Peyer's patch (tissue), 4 donors: ENCODE measurements around the gene TMEM109. TPM values are rescaled to one million over a fixed set of nuclear protein-coding genes. Genes with fewer than 3 reads are reported as not detected.

ENCODE experiments used
- DNase-seq, 3 donors: peaks; one replicate each; pipeline ENCODE4 v3.0.0-alpha.2; 2017 to 2019
- H3K27ac ChIP-seq, 4 donors: fragments of 200-600 bp; sonication (generic); one replicate each; pipeline ENCODE4 v1.5.1; 2016 to 2019
- H3K27me3 ChIP-seq, 2 donors: fragments of 200-600 bp; sonication (generic); one replicate each; pipeline ENCODE4 v1.5.1; 2019
- H3K36me3 ChIP-seq, 3 donors: fragments of 200-600 bp; sonication (generic); one replicate each; pipeline ENCODE4 v1.5.1; 2016 to 2019
- H3K4me1 ChIP-seq, 4 donors: fragments of 200-600 bp; sonication (generic); one replicate each; pipeline ENCODE4 v1.5.1; 2016 to 2019
- H3K4me3 ChIP-seq, 4 donors: fragments of 200-600 bp; sonication (generic); 1 replicate in 3 of 4; 2 replicates in 1 of 4; pipeline ENCODE4 v1.5.1; 2016 to 2019; ENCODE audit warnings: mild to moderate bottlenecking in 1 of 4
- H3K9me3 ChIP-seq, 4 donors: fragments of 200-600 bp; sonication (generic); one replicate each; pipeline ENCODE4 v1.5.1; 2016 to 2019; ENCODE audit warnings: mild to moderate bottlenecking in 1 of 4
- CTCF ChIP-seq, 6 experiments: fragments of 450-650 bp in 4 of 6; fragments of 200-600 bp in 2 of 6; sonication (generic) in 1 of 6; IDR thresholded peaks; one replicate each; pipeline ENCODE4 v1.5.1; 2017 to 2019; ENCODE audit warnings: antibody characterized with exemption in 6 of 6, mild to moderate bottlenecking in 3 of 6, moderate library complexity in 1 of 6
- POLR2A ChIP-seq, 2 donors: fragments of 450-650 bp; IDR thresholded peaks; one replicate each; pipeline ENCODE4 v1.5.1; 2017; ENCODE audit warnings: antibody characterized with exemption in 2 of 2, mild to moderate bottlenecking in 2 of 2, moderate library complexity in 2 of 2
- total RNA-seq, 4 donors: library from RNA; depleted of rRNA; stranded (reverse); fragments of >200 nt; gene quantifications; one replicate each; pipeline ENCODE4 v1.1.0, GENCODE V29; 2016

Gene TMEM109
- total RNA-seq, 4 donors from 2014 or later, result 26.3 to 40.5 (median 36.6) TPM

DNA sequence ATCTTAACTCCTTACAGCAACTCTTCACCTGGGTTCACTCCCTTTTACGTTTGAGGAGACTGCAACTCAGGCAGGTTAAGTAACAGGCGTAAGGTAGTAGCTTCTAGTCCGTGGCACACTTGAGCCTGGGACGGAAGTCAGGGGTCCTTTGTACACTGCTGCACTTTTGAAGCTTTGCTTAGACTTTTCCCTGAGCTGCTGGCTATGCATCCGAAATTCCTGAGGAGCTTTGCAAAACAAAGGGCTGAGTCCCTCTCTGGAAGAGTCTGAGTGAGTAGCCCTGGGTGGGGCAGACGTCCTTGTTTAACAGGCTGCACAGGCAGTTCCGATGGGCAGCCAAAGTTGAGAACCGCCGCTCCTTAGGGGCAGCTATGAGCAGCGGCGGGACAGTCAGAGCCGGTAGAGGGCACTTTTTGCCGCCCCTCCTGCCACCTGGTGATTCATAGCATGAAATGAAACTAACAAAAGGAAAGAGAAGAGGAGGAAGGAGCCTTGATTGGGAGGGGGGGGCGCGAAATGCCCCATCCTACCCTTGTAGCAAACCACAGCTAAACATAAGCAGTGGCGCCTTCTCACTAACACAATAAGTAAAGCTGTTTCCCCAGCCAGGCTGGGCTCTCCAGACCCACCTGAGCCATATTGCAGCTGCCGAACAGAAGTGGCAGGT, 1.4 kb downstream of the TMEM109 start:
- Histone ChIP-seq H3K4me3 (peak overlapping the region; percentile 57 to 81 (median 72)), H3K27me3 (no peaks in the 10 kb centered on the region), H3K27ac (peak overlapping the region; percentile 90 to 94 (median 92)), H3K9me3 (no peaks in the 10 kb centered on the region), H3K36me3 (peaks cover 0 to 10% (median 0%) of the 10 kb centered on the region in 3 donors), H3K4me1 (peaks cover 0 to 24% (median 18%) of the 10 kb centered on the region in 4 donors)
- peak; percentile 64 to 93 (median 90) for DNase-seq
- TF ChIP-seq POLR2A (IDR thresholded peaks at IDR 0.05), result no peak
- TF ChIP-seq CTCF (IDR thresholded peaks at IDR 0.05), result peak in 4 of 6 experiments; percentile 16 to 32 (median 24)

DNA sequence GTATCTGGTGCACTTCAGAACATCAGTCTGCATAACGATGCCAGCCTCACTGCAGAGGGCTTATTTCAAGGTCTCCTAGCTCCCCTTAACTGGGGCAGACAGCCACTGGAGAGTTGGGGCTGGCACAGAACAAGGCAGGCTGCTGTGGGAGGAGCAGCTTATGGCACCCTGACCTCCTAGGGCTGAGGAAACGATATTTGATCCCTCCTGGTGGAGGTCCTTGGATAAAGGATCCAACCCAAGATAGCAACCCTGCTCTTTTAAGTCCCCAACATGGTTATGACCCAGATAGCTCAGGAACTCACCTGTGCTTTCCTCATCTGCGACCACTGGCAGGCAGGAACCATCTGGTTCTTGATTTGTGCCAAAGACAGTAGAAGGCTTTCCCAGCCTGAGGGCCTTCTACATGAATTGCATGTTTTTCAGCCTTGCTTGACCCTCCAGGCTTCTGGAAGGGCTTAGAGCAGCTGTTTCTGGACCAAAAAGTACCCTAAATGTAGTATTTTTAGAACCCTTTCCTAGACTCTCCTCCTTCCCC, 2.8 kb downstream of the TMEM109 start:
- peaks cover 0 to 24% (median 12%) of the 10 kb centered on the region in 4 donors for H3K4me1 ChIP-seq
- no peaks in the 10 kb centered on the region for H3K27me3 ChIP-seq
- H3K36me3 ChIP-seq, result peaks cover 0 to 23% (median 0%) of the 10 kb centered on the region in 3 donors
- no peak for DNase-seq
- H3K9me3 ChIP-seq, result no peaks in the 10 kb centered on the region
- no peak for TF ChIP-seq CTCF (IDR thresholded peaks at IDR 0.05)
- TF ChIP-seq POLR2A (IDR thresholded peaks at IDR 0.05), result no peak
- peak overlapping the region in 1 of 4 donors; percentile 8 for H3K27ac ChIP-seq
- no peak overlapping the region for H3K4me3 ChIP-seq

- H3K36me3 ChIP-seq, result peaks cover 0 to 28% (median 0%) of the 10 kb centered on the region in 3 donors
- no peak for DNase-seq
- peaks cover 0 to 24% (median 12%) of the 10 kb centered on the region in 4 donors for H3K4me1 ChIP-seq
- no peak overlapping the region for H3K4me3 ChIP-seq
- peak overlapping the region in 1 of 4 donors; percentile 8 for H3K27ac ChIP-seq
- no peak for TF ChIP-seq CTCF (IDR thresholded peaks at IDR 0.05)
- TF ChIP-seq POLR2A (IDR thresholded peaks at IDR 0.05), result no peak
- H3K9me3 ChIP-seq, result no peaks in the 10 kb centered on the region
- no peaks in the 10 kb centered on the region for H3K27me3 ChIP-seq
These were observed 3.3 kb downstream of the TMEM109 start for GRCh38 chr11:60917267-60917666.

- no peak for DNase-seq
- H3K27me3 ChIP-seq, result no peaks in the 10 kb centered on the region
- H3K36me3 ChIP-seq, result peaks cover 0 to 36% (median 0%) of the 10 kb centered on the region in 3 donors
- H3K4me3 ChIP-seq, result no peak overlapping the region
- H3K4me1 ChIP-seq, result peaks cover 0 to 17% (median 12%) of the 10 kb centered on the region in 4 donors
- peak overlapping the region in 1 of 4 donors; percentile 25 for H3K27ac ChIP-seq
- TF ChIP-seq POLR2A (IDR thresholded peaks at IDR 0.05), result no peak
- TF ChIP-seq CTCF (IDR thresholded peaks at IDR 0.05), result no peak
- no peaks in the 10 kb centered on the region for H3K9me3 ChIP-seq
These were observed 4.4 kb downstream of the TMEM109 start for GRCh38 chr11:60918251-60918938.

GRCh38 chr11:60918939-60919265, 4.9 kb downstream of the TMEM109 start:
- no peak for DNase-seq
- no peak for TF ChIP-seq CTCF (IDR thresholded peaks at IDR 0.05)
- no peak for TF ChIP-seq POLR2A (IDR thresholded peaks at IDR 0.05)
- H3K36me3 ChIP-seq, result peaks cover 0 to 36% (median 0%) of the 10 kb centered on the region in 3 donors
- H3K4me3 ChIP-seq, result no peak overlapping the region
- H3K27ac ChIP-seq, result peak overlapping the region in 1 of 4 donors; percentile 25
- H3K27me3 ChIP-seq, result no peaks in the 10 kb centered on the region
- H3K4me1 ChIP-seq, result peaks cover 0 to 19% (median 13%) of the 10 kb centered on the region in 4 donors
- no peaks in the 10 kb centered on the region for H3K9me3 ChIP-seq
